Mesendoderm (in vitro differentiated cells): ENCODE data around the gene GDI1.

Experiments used
- DNase-seq: peaks from one replicate; pipeline ENCODE4 v3.0.0; 2013
- H2AK5ac ChIP-seq: 2 replicates; pipeline ENCODE4 v1.6.1; 2013; ENCODE audit warnings: low read length, inconsistent platforms
- H2BK120ac ChIP-seq: 2 replicates; pipeline ENCODE4 v1.6.1; 2013; ENCODE audit warnings: low read depth, mild to moderate bottlenecking, low read length, moderate library complexity, mixed read lengths
- H2BK15ac ChIP-seq: replicated peaks from 2 replicates; pipeline ENCODE4 v1.6.1; 2013; ENCODE audit warnings: low read depth, mild to moderate bottlenecking, moderate library complexity
- H2BK5ac ChIP-seq: 2 replicates; pipeline ENCODE4 v1.6.1; 2013; ENCODE audit warnings: low read length, inconsistent platforms
- H3K18ac ChIP-seq: 2 replicates; pipeline ENCODE4 v1.6.1; 2013; ENCODE audit warnings: mild to moderate bottlenecking, low read length, mixed read lengths
- H3K23ac ChIP-seq: one replicate; pipeline ENCODE4 v1.6.1; 2013; ENCODE audit warnings: low read length
- H3K27ac ChIP-seq: 2 replicates; pipeline ENCODE4 v1.5.1; 2013; ENCODE audit warnings: low read depth, mild to moderate bottlenecking, inconsistent platforms, low read length, moderate library complexity
- H3K27me3 ChIP-seq: 2 replicates; pipeline ENCODE4 v1.6.1; 2013; ENCODE audit warnings: low read length, control low read depth, mild to moderate bottlenecking, inconsistent platforms; ENCODE audit not compliant: insufficient read depth, poor library complexity
- H3K36me3 ChIP-seq: 2 replicates; pipeline ENCODE4 v1.6.1; 2013; ENCODE audit warnings: low read length, inconsistent platforms; ENCODE audit not compliant: control insufficient read depth, insufficient read depth
- H3K4ac ChIP-seq: one replicate; pipeline ENCODE4 v1.6.1; 2013; ENCODE audit warnings: low read depth, mild to moderate bottlenecking, low read length, moderate library complexity
- H3K4me1 ChIP-seq: 2 replicates; pipeline ENCODE4 v1.6.1; 2013; ENCODE audit warnings: low read depth, low read length, inconsistent platforms; ENCODE audit not compliant: control insufficient read depth
- H3K4me2 ChIP-seq: 2 replicates; pipeline ENCODE4 v1.6.1; 2013; ENCODE audit warnings: low read length
- H3K4me3 ChIP-seq: 2 replicates; pipeline ENCODE4 v1.5.1; 2013; ENCODE audit warnings: mild to moderate bottlenecking, low read length
- H3K56ac ChIP-seq: one replicate; pipeline ENCODE4 v1.6.1; 2013; ENCODE audit warnings: low read length
- H3K79me1 ChIP-seq: 2 replicates; pipeline ENCODE4 v1.6.1; 2013; ENCODE audit warnings: low read length, inconsistent platforms
- H3K79me2 ChIP-seq: 2 replicates; pipeline ENCODE4 v1.6.1; 2013; ENCODE audit warnings: mild to moderate bottlenecking, low read length; ENCODE audit not compliant: control insufficient read depth, insufficient read depth
- H3K9ac ChIP-seq: 2 replicates; pipeline ENCODE4 v1.6.1; 2013; ENCODE audit warnings: low read length, inconsistent platforms
- H4K5ac ChIP-seq: one replicate; pipeline ENCODE4 v1.6.1; 2013; ENCODE audit warnings: low read length
- H4K8ac ChIP-seq: one replicate; pipeline ENCODE4 v1.6.1; 2013; ENCODE audit warnings: low read depth, mild to moderate bottlenecking, control low read depth, low read length, moderate library complexity
- WGBS: extraction: QIAGEN DNeasy Blood & Tissue Kit; methylation state at CpG from one replicate; pipeline ENCODE4 v1.1.7; 2013; ENCODE audit warnings: low lambda C conversion rate, missing lambda C conversion rate; ENCODE audit not compliant: insufficient coverage; ENCODE audit errors: extremely low coverage; 5-methylcytosine and 5-hydroxymethylcytosine counted together

GDI1 gene

DNA sequence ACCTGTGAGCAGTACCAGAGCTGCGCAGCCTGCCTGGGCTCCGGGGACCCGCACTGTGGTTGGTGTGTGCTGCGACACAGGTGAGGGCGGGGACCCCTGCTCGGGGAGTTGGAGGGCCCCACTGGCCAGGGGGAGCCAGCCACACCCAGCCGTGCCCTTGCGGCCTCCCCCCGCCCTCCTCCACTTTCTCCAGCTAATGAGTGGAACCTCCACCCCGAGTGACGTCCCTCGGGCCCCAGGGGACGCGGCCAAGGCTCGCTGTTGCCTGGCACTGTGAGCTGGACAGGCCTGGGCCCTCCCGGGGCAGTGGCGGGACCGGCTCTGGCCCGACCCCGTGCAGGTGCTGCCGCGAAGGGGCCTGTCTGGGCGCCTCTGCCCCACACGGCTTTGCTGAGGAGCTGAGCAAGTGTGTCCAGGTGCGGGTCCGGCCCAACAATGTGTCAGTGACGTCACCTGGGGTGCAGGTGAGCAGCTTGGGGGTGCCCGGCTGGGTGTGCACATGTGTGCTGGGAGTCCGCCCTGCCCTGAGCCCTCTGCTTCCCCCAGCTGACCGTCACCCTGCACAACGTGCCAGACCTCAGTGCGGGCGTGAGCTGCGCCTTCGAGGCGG, 26.8 kb downstream of the GDI1 start:
- no peaks in the 10 kb centered on the region for H3K79me2 ChIP-seq
- DNase-seq, result no peak
- H3K4me3 ChIP-seq, result no peak overlapping the region
- H3K18ac ChIP-seq, result no peak overlapping the region
- no peak overlapping the region for H4K8ac ChIP-seq
- H3K56ac ChIP-seq, result no peak overlapping the region
- H3K4ac ChIP-seq, result no peak overlapping the region
- no peaks in the 10 kb centered on the region for H3K4me1 ChIP-seq
- no peak overlapping the region for H3K4me2 ChIP-seq
- H2AK5ac ChIP-seq, result no peak overlapping the region
- H3K23ac ChIP-seq, result no peak overlapping the region
- no peaks in the 10 kb centered on the region for H3K36me3 ChIP-seq
- H2BK5ac ChIP-seq, result no peak overlapping the region
- no peak overlapping the region for H2BK120ac ChIP-seq
- no peak overlapping the region for H3K9ac ChIP-seq
- no peaks in the 10 kb centered on the region for H3K27me3 ChIP-seq
- H4K5ac ChIP-seq, result no peak overlapping the region
- H3K27ac ChIP-seq, result no peak overlapping the region
- H3K79me1 ChIP-seq, result no peaks in the 10 kb centered on the region
- no CpG with 5 or more reads among the region's 36 CpGs for WGBS
- H2BK15ac ChIP-seq, result no peak overlapping the region

DNA sequence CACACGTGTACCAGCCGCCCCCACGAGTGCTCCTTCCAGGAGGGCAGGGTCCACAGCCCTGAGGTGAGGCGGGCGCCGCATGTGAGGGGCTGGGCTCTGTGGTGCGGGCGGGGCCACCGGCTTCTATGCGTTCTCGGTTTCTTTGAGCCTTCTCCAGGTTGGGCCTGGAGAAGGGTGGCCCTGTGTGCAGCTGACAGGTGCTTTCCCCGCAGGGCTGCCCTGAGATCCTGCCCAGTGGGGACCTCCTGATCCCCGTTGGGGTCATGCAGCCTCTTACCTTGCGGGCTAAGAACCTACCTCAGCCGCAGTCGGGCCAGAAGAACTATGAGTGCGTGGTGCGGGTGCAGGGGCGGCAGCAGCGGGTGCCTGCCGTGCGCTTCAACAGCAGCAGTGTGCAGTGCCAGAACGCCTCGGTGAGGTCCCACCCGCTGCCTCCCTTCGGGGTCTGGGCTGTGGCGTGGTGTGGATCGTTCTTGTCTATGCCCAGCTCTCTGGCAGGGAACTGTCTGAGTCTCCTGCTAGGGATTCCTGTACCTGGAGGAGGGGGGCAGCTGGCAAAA, 27.9 kb downstream of the GDI1 start:
- no peak for DNase-seq
- Histone ChIP-seq H4K5ac (no peak overlapping the region), H2BK15ac (no peak overlapping the region), H3K4me1 (no peaks in the 10 kb centered on the region), H3K27ac (no peak overlapping the region), H2BK5ac (no peak overlapping the region), H3K4me3 (no peak overlapping the region), H3K56ac (no peak overlapping the region), H4K8ac (no peak overlapping the region), H3K9ac (no peak overlapping the region), H3K4ac (no peak overlapping the region), H3K79me2 (no peaks in the 10 kb centered on the region), H3K23ac (no peak overlapping the region), H3K18ac (no peak overlapping the region), H2BK120ac (no peak overlapping the region), H3K79me1 (no peaks in the 10 kb centered on the region), H3K27me3 (no peaks in the 10 kb centered on the region), H3K4me2 (no peak overlapping the region), H3K36me3 (no peaks in the 10 kb centered on the region), H2AK5ac (no peak overlapping the region)
- no CpG with 5 or more reads among the region's 28 CpGs for WGBS

DNA sequence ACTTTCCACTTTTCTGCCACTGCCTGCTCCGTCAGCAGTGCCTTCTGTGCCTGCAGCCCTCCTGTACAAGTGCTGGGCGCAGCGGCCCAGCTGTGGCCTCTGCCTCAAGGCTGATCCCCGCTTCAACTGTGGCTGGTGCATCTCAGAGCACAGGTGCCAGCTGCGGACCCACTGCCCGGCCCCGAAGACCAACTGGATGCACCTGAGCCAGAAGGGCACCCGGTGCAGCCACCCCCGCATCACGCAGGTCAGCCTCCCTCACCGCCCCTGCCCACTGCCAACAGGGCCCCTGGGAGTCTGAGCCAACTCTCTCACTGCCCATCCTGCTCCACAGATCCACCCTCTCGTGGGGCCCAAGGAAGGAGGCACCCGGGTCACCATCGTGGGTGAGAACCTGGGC, 28.6 kb downstream of the GDI1 start:
- no peaks in the 10 kb centered on the region for H3K4me1 ChIP-seq
- H3K27ac ChIP-seq, result no peak overlapping the region
- no peak for DNase-seq
- H4K5ac ChIP-seq, result no peak overlapping the region
- no peak overlapping the region for H2AK5ac ChIP-seq
- H3K4ac ChIP-seq, result no peak overlapping the region
- H3K9ac ChIP-seq, result no peak overlapping the region
- no peak overlapping the region for H2BK5ac ChIP-seq
- H3K79me2 ChIP-seq, result no peaks in the 10 kb centered on the region
- no CpG with 5 or more reads among the region's 14 CpGs for WGBS
- H3K27me3 ChIP-seq, result no peaks in the 10 kb centered on the region
- H4K8ac ChIP-seq, result no peak overlapping the region
- no peaks in the 10 kb centered on the region for H3K36me3 ChIP-seq
- H3K4me2 ChIP-seq, result no peak overlapping the region
- H3K56ac ChIP-seq, result no peak overlapping the region
- H3K23ac ChIP-seq, result no peak overlapping the region
- no peak overlapping the region for H2BK120ac ChIP-seq
- H3K79me1 ChIP-seq, result no peaks in the 10 kb centered on the region
- no peak overlapping the region for H3K18ac ChIP-seq
- H3K4me3 ChIP-seq, result no peak overlapping the region
- no peak overlapping the region for H2BK15ac ChIP-seq

DNA sequence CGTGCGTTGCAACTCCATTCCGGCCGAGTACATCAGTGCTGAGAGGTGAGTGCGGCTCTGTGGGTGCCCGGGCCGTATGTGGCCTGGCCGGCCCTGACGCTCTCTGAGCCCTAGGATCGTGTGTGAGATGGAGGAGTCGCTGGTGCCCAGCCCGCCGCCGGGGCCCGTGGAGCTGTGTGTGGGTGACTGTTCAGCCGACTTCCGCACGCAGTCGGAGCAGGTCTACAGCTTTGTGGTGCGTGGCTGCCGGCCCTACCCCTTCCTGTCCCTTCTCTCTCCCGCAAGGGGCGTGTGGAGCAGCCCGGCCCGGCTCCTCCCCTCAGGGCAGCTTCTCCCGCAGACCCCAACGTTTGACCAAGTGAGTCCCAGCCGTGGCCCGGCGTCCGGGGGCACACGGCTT, 29.1 kb downstream of the GDI1 start:
- no CpG with 5 or more reads among the region's 32 CpGs for WGBS
- no peak overlapping the region for H3K4me3 ChIP-seq
- H2BK15ac ChIP-seq, result no peak overlapping the region
- no peak overlapping the region for H2AK5ac ChIP-seq
- DNase-seq, result no peak
- no peak overlapping the region for H3K23ac ChIP-seq
- H3K4me2 ChIP-seq, result no peak overlapping the region
- H3K9ac ChIP-seq, result no peak overlapping the region
- H3K27me3 ChIP-seq, result no peaks in the 10 kb centered on the region
- H3K4ac ChIP-seq, result no peak overlapping the region
- H4K8ac ChIP-seq, result no peak overlapping the region
- H3K27ac ChIP-seq, result no peak overlapping the region
- no peaks in the 10 kb centered on the region for H3K79me2 ChIP-seq
- H3K18ac ChIP-seq, result no peak overlapping the region
- H2BK5ac ChIP-seq, result no peak overlapping the region
- H3K4me1 ChIP-seq, result no peaks in the 10 kb centered on the region
- H3K36me3 ChIP-seq, result no peaks in the 10 kb centered on the region
- H4K5ac ChIP-seq, result no peak overlapping the region
- H3K79me1 ChIP-seq, result no peaks in the 10 kb centered on the region
- no peak overlapping the region for H3K56ac ChIP-seq
- no peak overlapping the region for H2BK120ac ChIP-seq

DNA sequence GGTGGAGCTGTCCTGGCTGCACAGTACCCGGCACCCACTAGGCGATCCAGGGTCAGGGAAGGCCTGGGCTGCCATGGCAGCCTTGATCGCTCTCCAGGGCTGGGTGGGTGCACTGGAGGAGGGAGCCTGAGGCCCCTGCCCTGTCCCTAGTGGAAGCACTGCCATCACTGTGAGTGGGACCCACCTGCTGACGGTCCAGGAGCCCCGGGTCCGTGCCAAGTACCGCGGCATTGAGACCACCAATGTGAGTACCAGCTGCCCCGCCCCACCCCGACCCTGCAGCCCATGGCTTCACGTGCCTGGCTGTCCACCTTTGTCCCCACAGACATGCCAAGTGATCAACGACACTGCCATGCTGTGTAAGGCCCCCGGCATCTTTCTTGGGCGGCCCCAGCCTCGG, 30.0 kb downstream of the GDI1 start:
- no peaks in the 10 kb centered on the region for H3K27me3 ChIP-seq

DNA sequence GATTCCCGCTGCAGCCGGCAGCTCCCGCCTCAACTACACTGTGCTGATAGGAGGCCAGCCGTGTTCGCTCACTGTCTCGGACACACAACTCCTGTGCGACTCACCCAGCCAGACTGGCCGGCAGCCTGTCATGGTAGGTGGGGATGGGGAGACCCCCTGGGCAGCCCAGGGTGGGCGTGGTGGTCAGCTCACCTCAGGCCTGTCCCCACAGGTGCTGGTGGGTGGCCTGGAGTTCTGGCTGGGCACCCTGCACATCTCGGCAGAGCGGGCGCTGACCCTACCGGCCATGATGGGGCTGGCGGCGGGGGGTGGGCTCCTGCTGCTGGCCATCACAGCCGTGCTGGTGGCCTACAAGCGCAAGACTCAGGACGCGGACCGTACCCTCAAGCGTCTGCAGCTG, 30.6 kb downstream of the GDI1 start:
- no CpG with 5 or more reads among the region's 21 CpGs for WGBS
- no peak overlapping the region for H3K4ac ChIP-seq

More for the DNA sequence above, 30.0 kb downstream of the GDI1 start:
- Histone ChIP-seq H3K27ac (no peak overlapping the region), H2BK5ac (no peak overlapping the region), H3K9ac (no peak overlapping the region), H3K4ac (no peak overlapping the region), H3K4me1 (no peaks in the 10 kb centered on the region), H3K36me3 (no peaks in the 10 kb centered on the region), H3K79me1 (no peaks in the 10 kb centered on the region), H3K23ac (no peak overlapping the region), H3K56ac (no peak overlapping the region), H2BK120ac (no peak overlapping the region), H4K5ac (no peak overlapping the region), H3K4me2 (no peak overlapping the region), H2AK5ac (no peak overlapping the region), H4K8ac (no peak overlapping the region), H2BK15ac (no peak overlapping the region), H3K4me3 (no peak overlapping the region), H3K18ac (no peak overlapping the region), H3K79me2 (no peaks in the 10 kb centered on the region)
- no CpG with 5 or more reads among the region's 15 CpGs for WGBS
- DNase-seq, result no peak

More for the DNA sequence above, 30.6 kb downstream of the GDI1 start:
- Histone ChIP-seq H3K23ac (no peak overlapping the region), H3K4me3 (no peak overlapping the region), H3K27ac (no peak overlapping the region), H3K56ac (no peak overlapping the region), H2BK15ac (no peak overlapping the region), H2BK5ac (no peak overlapping the region), H3K79me2 (no peaks in the 10 kb centered on the region), H2BK120ac (no peak overlapping the region), H3K4me2 (no peak overlapping the region), H3K9ac (no peak overlapping the region), H3K79me1 (no peaks in the 10 kb centered on the region), H4K8ac (no peak overlapping the region), H3K18ac (no peak overlapping the region), H3K4me1 (no peaks in the 10 kb centered on the region), H2AK5ac (no peak overlapping the region), H4K5ac (no peak overlapping the region), H3K27me3 (no peaks in the 10 kb centered on the region), H3K36me3 (no peaks in the 10 kb centered on the region)
- DNase-seq, result no peak
